ENCODE data around the gene AFG3L2. TPM values are rescaled to one million over a fixed set of nuclear protein-coding genes. Genes with fewer than 3 reads are reported as not detected.

The AFG3L2 gene
- total RNA-seq, 6 experiments from 2014 or later, result 35.2 to 44.4 (median 39.0) TPM

- peak overlapping the region; percentile 99 for H3K27ac Mint-ChIP-seq
- H3K36me3 Mint-ChIP-seq (ENCODE audit: low read depth), result peaks cover 36% of the 10 kb centered on the region
Measured at GRCh38 chr18:12306752-12307700, 70.0 kb downstream of the AFG3L2 start.

GRCh38 chr18:12305930-12306629, 70.9 kb downstream of the AFG3L2 start:
- TF ChIP-seq CTCF (IDR thresholded peaks at IDR 0.05), result no peak

More at GRCh38 chr18:12306752-12307700, 70.0 kb downstream of the AFG3L2 start:
- TF ChIP-seq CTCF (IDR thresholded peaks at IDR 0.05), result no peak
- Mint-ChIP-seq H3K9me3 (peaks cover 20% of the 10 kb centered on the region), H3K4me1 (ENCODE audit: low read depth) (peaks cover 52% of the 10 kb centered on the region), H3K4me3 (peak overlapping the region; percentile 94), H3K27me3 (ENCODE audit: insufficient read depth) (peaks cover 15% of the 10 kb centered on the region)
- DNase-seq, result peak; percentile 69

GRCh38 chr18:12305211-12305610, 71.8 kb downstream of the AFG3L2 start:
- no peak for TF ChIP-seq CTCF (IDR thresholded peaks at IDR 0.05)
- peaks cover 19% of the 10 kb centered on the region for H3K36me3 Mint-ChIP-seq (ENCODE audit: low read depth)
- H3K4me1 Mint-ChIP-seq (ENCODE audit: low read depth), result peaks cover 35% of the 10 kb centered on the region
- H3K27me3 Mint-ChIP-seq (ENCODE audit: insufficient read depth), result peaks cover 17% of the 10 kb centered on the region
- no peak overlapping the region for H3K4me3 Mint-ChIP-seq
- no peak overlapping the region for H3K27ac Mint-ChIP-seq
- H3K9me3 Mint-ChIP-seq, result peaks cover 6% of the 10 kb centered on the region; the same call in 1 of the 2 replicates
- no peak for DNase-seq

More at GRCh38 chr18:12305930-12306629, 70.9 kb downstream of the AFG3L2 start:
- H3K36me3 Mint-ChIP-seq (ENCODE audit: low read depth), result peaks cover 26% of the 10 kb centered on the region
- H3K4me1 Mint-ChIP-seq (ENCODE audit: low read depth), result peaks cover 43% of the 10 kb centered on the region
- H3K9me3 Mint-ChIP-seq, result peaks cover 12% of the 10 kb centered on the region; the same call in 1 of the 2 replicates
- H3K4me3 Mint-ChIP-seq, result peak overlapping the region; percentile 94
- no peak for DNase-seq
- peak overlapping the region; percentile 99 for H3K27ac Mint-ChIP-seq
- peaks cover 17% of the 10 kb centered on the region for H3K27me3 Mint-ChIP-seq (ENCODE audit: insufficient read depth)

- H3K36me3 Mint-ChIP-seq (ENCODE audit: low read depth), result peaks cover 14% of the 10 kb centered on the region
- peaks cover 1% of the 10 kb centered on the region; the same call in 1 of the 2 replicates for H3K9me3 Mint-ChIP-seq
- H3K4me3 Mint-ChIP-seq, result no peak overlapping the region
- H3K27ac Mint-ChIP-seq, result peak overlapping the region; percentile 36
- peaks cover 31% of the 10 kb centered on the region for H3K4me1 Mint-ChIP-seq (ENCODE audit: low read depth)
- no peak for DNase-seq
- no peak for TF ChIP-seq CTCF (IDR thresholded peaks at IDR 0.05)
- H3K27me3 Mint-ChIP-seq (ENCODE audit: insufficient read depth), result peaks cover 14% of the 10 kb centered on the region
Measured at GRCh38 chr18:12304351-12305210, 72.4 kb downstream of the AFG3L2 start.
